Effector memory CD4-positive, alpha-beta T cell (primary cell): Measurements from ENCODE around the gene SCAMP5.

Experiments used
- DNase-seq, 3 donors: peaks; one replicate each; pipeline ENCODE4 v3.0.0-alpha.2; 2020
- H3K27ac ChIP-seq: 2 replicates; pipeline ENCODE4 v1.7.0; 2013; ENCODE audit warnings: mild to moderate bottlenecking, low read length, moderate library complexity; ENCODE audit not compliant: insufficient read depth, poor library complexity, severe bottlenecking
- H3K27me3 ChIP-seq: replicated peaks from 2 replicates; pipeline ENCODE4 v1.7.0; 2013; ENCODE audit warnings: mild to moderate bottlenecking, low read length; ENCODE audit not compliant: insufficient read depth, control insufficient read depth, poor library complexity, severe bottlenecking
- H3K36me3 ChIP-seq: 2 replicates; pipeline ENCODE4 v1.7.0; 2013; ENCODE audit warnings: mild to moderate bottlenecking, low read length, moderate library complexity; ENCODE audit not compliant: control insufficient read depth, insufficient read depth
- H3K4me1 ChIP-seq: 2 replicates; pipeline ENCODE4 v1.7.0; 2013; ENCODE audit warnings: low read length, mild to moderate bottlenecking; ENCODE audit not compliant: control insufficient read depth, insufficient read depth, poor library complexity, severe bottlenecking
- H3K4me3 ChIP-seq: 2 replicates; pipeline ENCODE4 v1.7.0; 2013; ENCODE audit warnings: low read length, low read depth, mild to moderate bottlenecking; ENCODE audit not compliant: insufficient read depth, poor library complexity, severe bottlenecking
- H3K9me3 ChIP-seq: 2 replicates; pipeline ENCODE4 v1.7.0; 2013; ENCODE audit warnings: mild to moderate bottlenecking, low read length, moderate library complexity; ENCODE audit not compliant: control insufficient read depth

The SCAMP5 gene

GRCh38 chr15:75042730-75043508, 47.6 kb downstream of the SCAMP5 start:
- Histone ChIP-seq H3K27me3 (no peaks in the 10 kb centered on the region), H3K36me3 (no peaks in the 10 kb centered on the region), H3K9me3 (no peaks in the 10 kb centered on the region), H3K27ac (no peak overlapping the region), H3K4me1 (peaks cover 16% of the 10 kb centered on the region), H3K4me3 (no peak overlapping the region)
- DNase-seq = peak in 2 of 3 donors; percentile 25 to 30

GRCh38 chr15:75043509-75044257, 48.3 kb downstream of the SCAMP5 start:
- no peak for DNase-seq
- H3K4me3 ChIP-seq = no peak overlapping the region
- H3K9me3 ChIP-seq = no peaks in the 10 kb centered on the region
- no peak overlapping the region for H3K27ac ChIP-seq
- no peaks in the 10 kb centered on the region for H3K36me3 ChIP-seq
- no peaks in the 10 kb centered on the region for H3K27me3 ChIP-seq
- peaks cover 16% of the 10 kb centered on the region for H3K4me1 ChIP-seq

- no peak overlapping the region for H3K4me3 ChIP-seq
- peaks cover 16% of the 10 kb centered on the region for H3K4me1 ChIP-seq
- no peak for DNase-seq
- H3K27ac ChIP-seq = no peak overlapping the region
- H3K27me3 ChIP-seq = no peaks in the 10 kb centered on the region
- no peaks in the 10 kb centered on the region for H3K36me3 ChIP-seq
- no peaks in the 10 kb centered on the region for H3K9me3 ChIP-seq
These were observed 49.0 kb downstream of the SCAMP5 start for GRCh38 chr15:75044258-75044878.

- Histone ChIP-seq H3K27me3 (no peaks in the 10 kb centered on the region), H3K4me3 (no peak overlapping the region), H3K9me3 (no peaks in the 10 kb centered on the region), H3K27ac (no peak overlapping the region), H3K4me1 (peaks cover 16% of the 10 kb centered on the region), H3K36me3 (no peaks in the 10 kb centered on the region)
- no peak for DNase-seq
These were observed 50.1 kb downstream of the SCAMP5 start for GRCh38 chr15:75045332-75046015.

- Histone ChIP-seq H3K9me3 (no peaks in the 10 kb centered on the region), H3K4me3 (no peak overlapping the region), H3K27me3 (no peaks in the 10 kb centered on the region), H3K36me3 (no peaks in the 10 kb centered on the region), H3K27ac (no peak overlapping the region), H3K4me1 (peaks cover 10% of the 10 kb centered on the region)
- no peak for DNase-seq
These were observed 53.0 kb downstream of the SCAMP5 start for GRCh38 chr15:75048394-75048793.

- H3K4me1 ChIP-seq = peaks cover 8% of the 10 kb centered on the region
- no peak for DNase-seq
- no peaks in the 10 kb centered on the region for H3K9me3 ChIP-seq
- H3K27me3 ChIP-seq = no peaks in the 10 kb centered on the region
- no peak overlapping the region for H3K4me3 ChIP-seq
- no peaks in the 10 kb centered on the region for H3K36me3 ChIP-seq
- H3K27ac ChIP-seq = no peak overlapping the region
These were observed 54.0 kb downstream of the SCAMP5 start for GRCh38 chr15:75049392-75049791.

GRCh38 chr15:75050283-75050682, 54.9 kb downstream of the SCAMP5 start:
- Histone ChIP-seq H3K4me3 (no peak overlapping the region), H3K27me3 (no peaks in the 10 kb centered on the region), H3K36me3 (no peaks in the 10 kb centered on the region), H3K9me3 (no peaks in the 10 kb centered on the region), H3K27ac (no peak overlapping the region), H3K4me1 (peaks cover 8% of the 10 kb centered on the region)
- DNase-seq = no peak

GRCh38 chr15:75051191-75051608, 55.8 kb downstream of the SCAMP5 start:
- no peak for DNase-seq
- Histone ChIP-seq H3K4me1 (peaks cover 8% of the 10 kb centered on the region), H3K27me3 (no peaks in the 10 kb centered on the region), H3K27ac (no peak overlapping the region), H3K36me3 (no peaks in the 10 kb centered on the region), H3K4me3 (no peak overlapping the region), H3K9me3 (no peaks in the 10 kb centered on the region)

GRCh38 chr15:75051711-75052110, 56.3 kb downstream of the SCAMP5 start:
- H3K27ac ChIP-seq = no peak overlapping the region
- H3K9me3 ChIP-seq = no peaks in the 10 kb centered on the region
- no peak overlapping the region for H3K4me3 ChIP-seq
- H3K4me1 ChIP-seq = peaks cover 4% of the 10 kb centered on the region
- no peaks in the 10 kb centered on the region for H3K36me3 ChIP-seq
- no peaks in the 10 kb centered on the region for H3K27me3 ChIP-seq
- no peak for DNase-seq
